ENCODE measurements around the gene ITPK1.

Gene ITPK1

DNA sequence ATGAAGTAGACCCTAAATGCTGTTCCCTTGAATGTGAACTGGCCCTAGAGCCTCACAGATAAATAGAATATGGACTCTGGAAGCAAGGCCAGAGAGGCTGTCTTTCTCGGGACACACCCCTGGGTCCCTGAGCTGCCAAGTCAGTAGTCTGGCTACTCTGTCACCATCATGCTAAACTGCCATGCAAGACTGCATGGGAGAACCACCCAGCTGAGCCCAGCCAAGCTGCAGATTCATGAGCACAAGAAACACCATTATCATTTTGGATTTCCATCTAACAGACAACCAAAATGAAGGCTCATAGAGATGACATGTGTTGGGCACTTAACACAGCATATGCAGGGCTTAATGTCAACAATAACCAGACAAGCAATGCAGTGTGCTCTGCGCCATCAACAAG lies 139.5 kb downstream of the ITPK1 start:
- DNase-seq = no peak
- Histone ChIP-seq H3K27ac (ENCODE audit: insufficient read depth, low read length, poor library complexity, severe bottlenecking) (no peak overlapping the region), H3K4me3 (ENCODE audit: insufficient read depth, low read depth, low read length, poor library complexity, severe bottlenecking) (no peak overlapping the region), H3K9me3 (ENCODE audit: control insufficient read depth, low read length) (peaks cover 7% of the 10 kb centered on the region), H3K27me3 (replicated peaks; ENCODE audit: control insufficient read depth, insufficient read depth, low read length, poor library complexity, severe bottlenecking) (no peaks in the 10 kb centered on the region), H3K4me1 (ENCODE audit: control insufficient read depth, insufficient read depth, low read length, poor library complexity, severe bottlenecking) (no peaks in the 10 kb centered on the region), H3K36me3 (ENCODE audit: control insufficient read depth, insufficient read depth, low read length) (peaks cover 26% of the 10 kb centered on the region)

DNA sequence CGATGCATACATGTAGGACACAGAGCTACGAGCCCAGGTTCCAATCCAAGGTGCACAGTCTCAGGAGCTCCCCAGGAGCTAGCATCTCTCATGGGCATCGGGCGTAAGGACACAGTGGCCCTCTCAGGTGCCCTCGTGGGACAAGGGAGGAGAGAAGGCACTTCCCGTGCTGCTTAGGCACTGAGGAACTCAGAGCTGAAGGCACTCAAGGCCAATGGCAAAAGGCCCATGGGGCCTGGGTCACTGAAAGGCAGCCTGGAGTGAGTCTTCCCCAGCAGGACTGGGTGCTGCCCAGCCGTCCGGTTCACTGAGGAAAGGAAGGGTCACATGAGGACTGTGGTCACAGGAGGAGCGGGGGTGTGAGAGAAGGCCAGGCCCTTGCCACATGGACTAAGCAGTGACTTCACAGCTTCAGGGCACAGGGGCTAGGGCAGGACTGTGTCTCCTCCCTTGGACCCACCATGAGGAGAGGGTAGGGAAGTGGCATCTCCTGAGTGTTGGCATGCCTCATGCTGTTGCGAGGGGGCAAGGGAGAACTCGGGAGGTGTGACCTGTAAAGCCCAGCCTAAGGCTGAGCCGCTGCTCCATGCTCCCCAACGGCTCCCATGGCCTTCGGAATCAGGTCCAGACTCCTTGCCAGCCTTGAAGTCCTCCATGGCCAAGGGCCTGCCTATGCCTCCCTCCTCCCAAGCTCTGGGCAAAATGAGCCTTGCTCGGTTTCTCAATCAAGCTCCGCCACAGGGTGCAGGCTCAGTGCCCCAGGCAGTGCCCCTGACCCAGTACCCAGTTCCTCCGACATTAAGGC lies 141.0 kb downstream of the ITPK1 start:
- Histone ChIP-seq H3K4me1 (ENCODE audit: control insufficient read depth, insufficient read depth, low read length, poor library complexity, severe bottlenecking) (no peaks in the 10 kb centered on the region), H3K27ac (ENCODE audit: insufficient read depth, low read length, poor library complexity, severe bottlenecking) (no peak overlapping the region), H3K9me3 (ENCODE audit: control insufficient read depth, low read length) (peaks cover 7% of the 10 kb centered on the region)

DNA sequence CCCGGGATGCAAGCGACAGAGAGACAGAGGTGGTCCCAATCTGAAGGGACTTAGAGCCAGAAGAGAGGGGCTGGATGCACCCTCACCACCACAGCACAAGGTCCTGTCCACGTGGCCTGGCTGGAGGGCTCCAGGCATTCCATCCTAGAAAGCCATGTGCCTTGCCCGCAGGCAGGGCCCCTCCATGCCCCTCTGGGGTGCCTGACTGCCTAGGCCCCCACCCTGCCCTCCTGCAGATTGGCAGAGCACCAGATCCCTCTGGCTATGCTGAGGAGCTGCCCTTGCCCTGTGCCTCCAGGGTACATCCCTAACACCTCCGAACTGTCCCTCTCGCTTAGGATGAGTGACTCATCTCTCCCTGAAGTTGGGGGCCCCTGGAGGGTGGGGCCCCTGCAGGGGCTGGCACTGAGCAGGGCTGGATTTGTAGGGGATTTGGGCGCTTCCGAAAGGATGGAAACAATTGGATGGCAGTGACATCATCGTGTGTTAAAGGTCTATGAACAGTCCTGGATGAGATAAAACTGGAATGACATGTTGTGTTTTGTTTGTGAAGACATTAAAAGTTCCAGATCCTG lies 141.8 kb downstream of the ITPK1 start:
- peaks cover 7% of the 10 kb centered on the region for H3K9me3 ChIP-seq (ENCODE audit: control insufficient read depth, low read length)
- no peak overlapping the region for H3K27ac ChIP-seq (ENCODE audit: insufficient read depth, low read length, poor library complexity, severe bottlenecking)
- H3K36me3 ChIP-seq (ENCODE audit: control insufficient read depth, insufficient read depth, low read length) = peaks cover 20% of the 10 kb centered on the region

More for the DNA sequence above, 141.0 kb downstream of the ITPK1 start:
- H3K4me3 ChIP-seq (ENCODE audit: insufficient read depth, low read depth, low read length, poor library complexity, severe bottlenecking) = no peak overlapping the region
- no peak for DNase-seq
- peaks cover 20% of the 10 kb centered on the region for H3K36me3 ChIP-seq (ENCODE audit: control insufficient read depth, insufficient read depth, low read length)
- H3K27me3 ChIP-seq (replicated peaks; ENCODE audit: control insufficient read depth, insufficient read depth, low read length, poor library complexity, severe bottlenecking) = no peaks in the 10 kb centered on the region

GRCh38 chr14:92973261-92973797 lies 142.4 kb downstream of the ITPK1 start:
- H3K4me3 ChIP-seq (ENCODE audit: insufficient read depth, low read depth, low read length, poor library complexity, severe bottlenecking) = no peak overlapping the region
- H3K27me3 ChIP-seq (replicated peaks; ENCODE audit: control insufficient read depth, insufficient read depth, low read length, poor library complexity, severe bottlenecking) = no peaks in the 10 kb centered on the region
- no peaks in the 10 kb centered on the region for H3K4me1 ChIP-seq (ENCODE audit: control insufficient read depth, insufficient read depth, low read length, poor library complexity, severe bottlenecking)
- H3K27ac ChIP-seq (ENCODE audit: insufficient read depth, low read length, poor library complexity, severe bottlenecking) = no peak overlapping the region
- H3K9me3 ChIP-seq (ENCODE audit: control insufficient read depth, low read length) = peaks cover 7% of the 10 kb centered on the region
- DNase-seq = no peak
- H3K36me3 ChIP-seq (ENCODE audit: control insufficient read depth, insufficient read depth, low read length) = peaks cover 16% of the 10 kb centered on the region

More for the DNA sequence above, 141.8 kb downstream of the ITPK1 start:
- no peak for DNase-seq
- no peak overlapping the region for H3K4me3 ChIP-seq (ENCODE audit: insufficient read depth, low read depth, low read length, poor library complexity, severe bottlenecking)
- H3K4me1 ChIP-seq (ENCODE audit: control insufficient read depth, insufficient read depth, low read length, poor library complexity, severe bottlenecking) = no peaks in the 10 kb centered on the region
- H3K27me3 ChIP-seq (replicated peaks; ENCODE audit: control insufficient read depth, insufficient read depth, low read length, poor library complexity, severe bottlenecking) = no peaks in the 10 kb centered on the region

DNA sequence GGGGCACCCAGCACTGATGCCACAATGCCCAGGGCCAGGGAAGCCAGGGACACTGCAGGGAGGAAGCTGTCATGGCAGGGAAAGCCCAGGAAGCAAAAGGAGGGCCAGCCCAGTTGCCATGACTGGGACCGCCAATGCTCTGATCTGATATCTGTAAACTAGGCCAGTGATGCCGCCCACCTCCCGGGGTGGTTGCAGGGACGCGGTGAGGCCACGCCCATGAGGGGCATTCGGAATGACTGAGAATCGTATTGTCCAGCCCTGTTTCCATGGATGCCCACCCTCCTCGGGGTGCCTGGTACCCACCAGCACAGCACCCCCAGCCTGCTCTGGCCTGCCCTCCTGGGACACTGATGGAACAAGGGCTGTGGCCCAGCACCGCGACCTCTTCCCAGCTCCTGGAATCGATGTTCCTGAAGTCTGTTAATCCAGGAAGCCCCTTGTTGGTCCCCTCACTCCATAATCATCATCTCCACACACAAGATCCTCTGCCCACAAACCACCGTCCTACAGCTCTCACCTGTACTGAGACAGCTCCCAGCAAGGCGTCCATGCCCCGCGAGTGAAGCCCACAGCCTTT lies 144.0 kb downstream of the ITPK1 start:
- peaks cover 7% of the 10 kb centered on the region for H3K9me3 ChIP-seq (ENCODE audit: control insufficient read depth, low read length)
- H3K27ac ChIP-seq (ENCODE audit: insufficient read depth, low read length, poor library complexity, severe bottlenecking) = no peak overlapping the region
- no peak for DNase-seq
- H3K36me3 ChIP-seq (ENCODE audit: control insufficient read depth, insufficient read depth, low read length) = peaks cover 6% of the 10 kb centered on the region
- H3K27me3 ChIP-seq (replicated peaks; ENCODE audit: control insufficient read depth, insufficient read depth, low read length, poor library complexity, severe bottlenecking) = no peaks in the 10 kb centered on the region
- no peaks in the 10 kb centered on the region for H3K4me1 ChIP-seq (ENCODE audit: control insufficient read depth, insufficient read depth, low read length, poor library complexity, severe bottlenecking)
- no peak overlapping the region for H3K4me3 ChIP-seq (ENCODE audit: insufficient read depth, low read depth, low read length, poor library complexity, severe bottlenecking)

GRCh38 chr14:92970271-92970670 lies 145.5 kb downstream of the ITPK1 start:
- Histone ChIP-seq H3K4me3 (ENCODE audit: insufficient read depth, low read depth, low read length, poor library complexity, severe bottlenecking) (no peak overlapping the region), H3K27me3 (replicated peaks; ENCODE audit: control insufficient read depth, insufficient read depth, low read length, poor library complexity, severe bottlenecking) (no peaks in the 10 kb centered on the region), H3K36me3 (ENCODE audit: control insufficient read depth, insufficient read depth, low read length) (no peaks in the 10 kb centered on the region), H3K9me3 (ENCODE audit: control insufficient read depth, low read length) (no peaks in the 10 kb centered on the region), H3K27ac (ENCODE audit: insufficient read depth, low read length, poor library complexity, severe bottlenecking) (no peak overlapping the region), H3K4me1 (ENCODE audit: control insufficient read depth, insufficient read depth, low read length, poor library complexity, severe bottlenecking) (no peaks in the 10 kb centered on the region)
- no peak for DNase-seq

DNA sequence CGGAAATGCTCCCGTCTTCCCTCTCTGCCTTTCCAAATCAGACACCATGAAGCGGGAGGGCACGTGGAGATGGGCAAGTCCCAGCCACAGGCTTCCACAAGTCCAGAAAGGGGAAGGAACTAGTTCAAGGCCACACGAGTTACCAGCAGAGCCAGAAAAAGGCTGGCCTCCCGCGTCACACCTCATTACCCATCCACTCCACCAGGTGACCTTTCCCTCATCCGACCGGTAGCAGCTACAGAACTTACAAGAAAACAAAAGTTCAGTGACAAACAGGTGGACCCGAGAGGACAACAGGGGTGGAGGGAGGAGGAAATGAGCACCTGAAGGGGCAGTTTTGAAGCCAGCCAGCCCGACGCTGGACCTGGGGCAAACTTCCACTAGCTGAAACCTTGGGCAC lies 145.9 kb downstream of the ITPK1 start:
- H3K27me3 ChIP-seq (replicated peaks; ENCODE audit: control insufficient read depth, insufficient read depth, low read length, poor library complexity, severe bottlenecking) = no peaks in the 10 kb centered on the region
- no peaks in the 10 kb centered on the region for H3K36me3 ChIP-seq (ENCODE audit: control insufficient read depth, insufficient read depth, low read length)
- H3K4me3 ChIP-seq (ENCODE audit: insufficient read depth, low read depth, low read length, poor library complexity, severe bottlenecking) = no peak overlapping the region
- H3K4me1 ChIP-seq (ENCODE audit: control insufficient read depth, insufficient read depth, low read length, poor library complexity, severe bottlenecking) = no peaks in the 10 kb centered on the region
- H3K27ac ChIP-seq (ENCODE audit: insufficient read depth, low read length, poor library complexity, severe bottlenecking) = no peak overlapping the region
- no peak for DNase-seq
- no peaks in the 10 kb centered on the region for H3K9me3 ChIP-seq (ENCODE audit: control insufficient read depth, low read length)

DNA sequence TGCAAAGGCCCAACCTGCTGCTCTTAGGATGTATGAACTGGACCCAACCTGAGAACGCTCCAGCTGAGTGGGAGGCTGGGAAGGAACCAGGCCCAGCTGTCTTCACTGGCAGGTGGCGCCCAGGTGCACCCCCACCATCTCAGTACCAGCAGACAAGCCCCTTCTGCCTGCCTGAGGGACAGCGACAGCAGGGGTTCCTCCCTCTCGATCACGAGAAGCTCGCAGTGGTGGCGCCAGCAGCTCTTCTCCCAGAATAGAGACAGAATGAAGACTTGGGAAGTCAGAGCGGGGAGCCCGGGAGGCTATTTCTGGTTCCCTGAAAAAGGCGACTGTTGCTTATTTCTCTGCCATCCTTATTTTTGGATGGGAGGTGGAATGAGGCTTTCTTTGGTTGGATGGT lies 146.3 kb downstream of the ITPK1 start:
- Histone ChIP-seq H3K27ac (ENCODE audit: insufficient read depth, low read length, poor library complexity, severe bottlenecking) (no peak overlapping the region), H3K36me3 (ENCODE audit: control insufficient read depth, insufficient read depth, low read length) (no peaks in the 10 kb centered on the region), H3K9me3 (ENCODE audit: control insufficient read depth, low read length) (no peaks in the 10 kb centered on the region), H3K4me3 (ENCODE audit: insufficient read depth, low read depth, low read length, poor library complexity, severe bottlenecking) (no peak overlapping the region), H3K4me1 (ENCODE audit: control insufficient read depth, insufficient read depth, low read length, poor library complexity, severe bottlenecking) (no peaks in the 10 kb centered on the region), H3K27me3 (replicated peaks; ENCODE audit: control insufficient read depth, insufficient read depth, low read length, poor library complexity, severe bottlenecking) (no peaks in the 10 kb centered on the region)
- DNase-seq = no peak

DNA sequence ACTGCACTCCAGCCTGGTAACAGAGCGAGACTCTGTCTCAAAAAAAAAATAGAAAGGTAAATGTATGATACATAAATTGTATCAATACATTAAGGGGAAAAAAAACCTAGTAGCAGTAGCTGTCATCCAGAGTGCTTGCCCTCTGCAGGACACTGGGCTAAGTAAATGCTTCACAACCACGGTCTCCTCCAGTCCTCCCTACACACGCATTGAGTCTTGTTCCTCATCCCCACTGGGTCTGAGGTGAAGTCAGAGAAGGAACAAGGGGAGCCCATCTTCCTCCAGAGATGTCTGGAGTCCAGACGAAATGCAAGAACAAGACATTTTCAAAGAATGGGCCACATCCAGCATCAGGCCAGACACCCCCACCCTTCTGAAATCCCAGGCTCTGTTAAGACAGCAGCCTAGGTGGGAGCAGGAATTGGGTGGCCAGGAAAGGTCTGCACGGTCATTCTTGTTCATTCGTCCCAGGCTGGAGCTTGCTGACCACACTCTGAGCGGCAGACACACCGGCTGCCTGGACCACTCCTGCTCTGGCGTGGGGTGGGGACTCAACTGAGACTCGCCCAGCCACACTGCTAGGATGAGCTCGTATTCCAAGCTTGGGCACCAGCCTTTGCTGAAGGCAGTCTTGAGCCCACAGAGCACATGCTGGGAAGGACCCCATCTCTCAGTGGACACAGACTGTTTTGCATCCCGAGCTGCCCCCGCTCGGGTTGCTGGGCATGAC lies 147.3 kb downstream of the ITPK1 start:
- Histone ChIP-seq H3K27me3 (replicated peaks; ENCODE audit: control insufficient read depth, insufficient read depth, low read length, poor library complexity, severe bottlenecking) (no peaks in the 10 kb centered on the region), H3K9me3 (ENCODE audit: control insufficient read depth, low read length) (no peaks in the 10 kb centered on the region), H3K4me1 (ENCODE audit: control insufficient read depth, insufficient read depth, low read length, poor library complexity, severe bottlenecking) (no peaks in the 10 kb centered on the region), H3K36me3 (ENCODE audit: control insufficient read depth, insufficient read depth, low read length) (no peaks in the 10 kb centered on the region), H3K27ac (ENCODE audit: insufficient read depth, low read length, poor library complexity, severe bottlenecking) (no peak overlapping the region), H3K4me3 (ENCODE audit: insufficient read depth, low read depth, low read length, poor library complexity, severe bottlenecking) (no peak overlapping the region)
- DNase-seq = no peak

Data from effector memory CD4-positive, alpha-beta T cell (primary cell).